Endodermal cell (in vitro differentiated cells): ENCODE data around the gene OPTN. TPM values are rescaled to one million over a fixed set of nuclear protein-coding genes. Genes with fewer than 3 reads are reported as not detected.

Source experiments
- DNase-seq: peaks from one replicate; pipeline ENCODE4 v3.0.0-alpha.2; 2017
- H3K27ac ChIP-seq: 2 replicates; pipeline ENCODE4 v1.5.1; 2013; ENCODE audit warnings: mild to moderate bottlenecking, low read depth, low read length, moderate library complexity
- H3K27me3 ChIP-seq: 2 replicates; pipeline ENCODE4 v1.6.1; 2013; ENCODE audit warnings: mild to moderate bottlenecking, low read length, moderate library complexity; ENCODE audit not compliant: insufficient read depth, control insufficient read depth, poor library complexity, severe bottlenecking
- H3K36me3 ChIP-seq: 2 replicates; pipeline ENCODE4 v1.7.0; 2013; ENCODE audit warnings: mild to moderate bottlenecking, low read length, moderate library complexity; ENCODE audit not compliant: control insufficient read depth, insufficient read depth
- H3K4me1 ChIP-seq: one replicate; pipeline ENCODE4 v1.7.0; 2013; ENCODE audit warnings: low read length; ENCODE audit not compliant: control insufficient read depth, insufficient read depth
- H3K4me3 ChIP-seq: 2 replicates; pipeline ENCODE4 v1.5.1; 2013; ENCODE audit warnings: mild to moderate bottlenecking, low read length, moderate library complexity
- H3K9ac ChIP-seq: 2 replicates; pipeline ENCODE4 v1.6.1; 2013; ENCODE audit warnings: mild to moderate bottlenecking, low read length, moderate library complexity; ENCODE audit not compliant: poor library complexity, severe bottlenecking; ENCODE audit errors: extremely low read depth
- H3K9me3 ChIP-seq: 2 replicates; pipeline ENCODE4 v1.6.1; 2013; ENCODE audit warnings: mild to moderate bottlenecking, low read length, moderate library complexity; ENCODE audit not compliant: control insufficient read depth
- H3K27ac Mint-ChIP-seq: 2 replicates; pipeline ENCODE4 v1.8.0; 2020; ENCODE audit warnings: mixed read lengths
- H3K27me3 Mint-ChIP-seq: 2 replicates; pipeline ENCODE4 v1.8.0; 2021; ENCODE audit warnings: mild to moderate bottlenecking, mixed read lengths; ENCODE audit not compliant: insufficient read depth
- H3K36me3 Mint-ChIP-seq: 2 replicates; pipeline ENCODE4 v1.8.0; 2020; ENCODE audit warnings: low read depth, mixed read lengths
- H3K4me1 Mint-ChIP-seq: 2 replicates; pipeline ENCODE4 v1.8.0; 2020; ENCODE audit warnings: mixed read lengths
- H3K4me3 Mint-ChIP-seq: 2 replicates; pipeline ENCODE4 v1.8.0; 2020; ENCODE audit warnings: mild to moderate bottlenecking, moderate library complexity, mixed read lengths
- H3K9me3 Mint-ChIP-seq: 2 replicates; pipeline ENCODE4 v1.8.0; 2020; ENCODE audit warnings: mild to moderate bottlenecking, mixed read lengths
- CTCF ChIP-seq: fragments of 200-600 bp; sonication (generic); conservative IDR thresholded peaks from 2 replicates; pipeline ENCODE4 v1.5.0; 2021; ENCODE audit warnings: antibody characterized with exemption, mild to moderate bottlenecking
- WGBS, 2 experiments: methylation state at CpG; one replicate each; pipeline versions ENCODE4 v1.1.5 to v1.1.7; 2013; ENCODE audit warnings: missing lambda C conversion rate in 2 of 2, mixed read lengths in 1 of 2; ENCODE audit not compliant: insufficient coverage in 1 of 2, insufficient read length in 1 of 2; 5-methylcytosine and 5-hydroxymethylcytosine counted together
- total RNA-seq, 2 donors: library from RNA; stranded (reverse); fragmentation: NEBNext Ultra II Directional in 1 of 2; extraction: Animal tissue kit (Norgen Biotek cat#: 25700) in 1 of 2; gene quantifications; 2 replicates in 1 of 2; 3 replicates in 1 of 2; pipeline ENCODE4 v1.2.1, GENCODE V29; 2021

The OPTN gene
- total RNA-seq, 2 donors from 2014 or later, result 22.7 to 23.3 TPM

- peak overlapping the region; percentile 76 for H3K4me3 Mint-ChIP-seq
- Histone ChIP-seq H3K9ac (peak overlapping the region; percentile 44), H3K4me1 (no peaks in the 10 kb centered on the region), H3K36me3 (no peaks in the 10 kb centered on the region), H3K4me3 (peak overlapping the region; percentile 97), H3K27ac (no peak overlapping the region), H3K9me3 (no peaks in the 10 kb centered on the region), H3K27me3 (no peaks in the 10 kb centered on the region)
- H3K9me3 Mint-ChIP-seq, result no peaks in the 10 kb centered on the region
- no peak overlapping the region for H3K27ac Mint-ChIP-seq
- 19 to 50% methylated on average over 15 to 35 of the region's 35 CpGs for WGBS, 2 experiments
- peaks cover 8% of the 10 kb centered on the region for H3K4me1 Mint-ChIP-seq
- peaks cover 12% of the 10 kb centered on the region for H3K27me3 Mint-ChIP-seq
- H3K36me3 Mint-ChIP-seq, result no peaks in the 10 kb centered on the region
- peak; percentile 77 for DNase-seq
- no peak for TF ChIP-seq CTCF
These were observed 659 bp downstream of the OPTN start for GRCh38 chr10:13100349-13101294.

GRCh38 chr10:13102002-13102794, 2.2 kb downstream of the OPTN start:
- H3K27ac ChIP-seq, result no peak overlapping the region
- no peak for DNase-seq
- no peaks in the 10 kb centered on the region for H3K36me3 Mint-ChIP-seq
- 90 to 92% methylated on average over 10 to 13 of the region's 13 CpGs for WGBS, 2 experiments
- no peak overlapping the region for H3K4me3 Mint-ChIP-seq
- no peaks in the 10 kb centered on the region for H3K9me3 ChIP-seq
- H3K27me3 Mint-ChIP-seq, result peaks cover 8% of the 10 kb centered on the region
- H3K36me3 ChIP-seq, result no peaks in the 10 kb centered on the region
- H3K27ac Mint-ChIP-seq, result no peak overlapping the region
- H3K4me1 ChIP-seq, result no peaks in the 10 kb centered on the region
- H3K4me3 ChIP-seq, result no peak overlapping the region
- H3K27me3 ChIP-seq, result no peaks in the 10 kb centered on the region
- H3K9ac ChIP-seq, result no peak overlapping the region
- peaks cover 8% of the 10 kb centered on the region for H3K4me1 Mint-ChIP-seq
- no peak for TF ChIP-seq CTCF
- no peaks in the 10 kb centered on the region for H3K9me3 Mint-ChIP-seq

GRCh38 chr10:13103554-13103953, 3.6 kb downstream of the OPTN start:
- Histone ChIP-seq H3K4me3 (no peak overlapping the region), H3K27me3 (no peaks in the 10 kb centered on the region), H3K27ac (no peak overlapping the region), H3K9me3 (no peaks in the 10 kb centered on the region), H3K4me1 (no peaks in the 10 kb centered on the region), H3K36me3 (no peaks in the 10 kb centered on the region), H3K9ac (no peak overlapping the region)
- Mint-ChIP-seq H3K27me3 (peaks cover 6% of the 10 kb centered on the region), H3K4me1 (peaks cover 12% of the 10 kb centered on the region), H3K36me3 (no peaks in the 10 kb centered on the region), H3K9me3 (no peaks in the 10 kb centered on the region), H3K4me3 (no peak overlapping the region), H3K27ac (no peak overlapping the region)
- TF ChIP-seq CTCF, result no peak
- DNase-seq, result no peak
- WGBS, 2 experiments, result 94 to 100% methylated on average over 1 to 2 of the region's 2 CpGs
